GM23248 (cell line): Measurements from ENCODE around the gene NCK2.

Experiments
- EZH2 ChIP-seq: fragments of 200-600 bp; sonication (generic); IDR thresholded peaks from 2 replicates; pipeline ENCODE4 v1.6.1; 2018; ENCODE audit warnings: antibody characterized with exemption, mild to moderate bottlenecking; ENCODE audit not compliant: insufficient read depth, poor library complexity, severe bottlenecking
- EZH2phosphoT487 ChIP-seq: fragments of 200-600 bp; sonication (generic); IDR thresholded peaks from 2 replicates; pipeline ENCODE4 v1.6.1; 2018; ENCODE audit warnings: antibody characterized with exemption, moderate library complexity, mild to moderate bottlenecking, low read depth; ENCODE audit not compliant: insufficient read depth

GRCh38 chr2:105800953-105801635 lies 56.4 kb downstream of the NCK2 start:
- TF ChIP-seq EZH2phosphoT487 (no peak), EZH2 (no peak)
